Renal cortex interstitium (tissue), 11 donors: ENCODE measurements around the gene PDC. TPM values are rescaled to one million over a fixed set of nuclear protein-coding genes. Genes with fewer than 3 reads are reported as not detected.
A peak's percentile ranks its signal among the peaks of the same experiment; 100 is the strongest.
"Not testable (repeated sequence)": the region's sequence is repeated elsewhere in the genome, so short reads cannot be mapped to it uniquely, and the experiment has no call there.

ENCODE experiments used
- DNase-seq, 11 donors: peaks; one replicate each; pipeline ENCODE4 v3.0.0-alpha.2; 2013; ENCODE audit warnings: low read depth in 9 of 11, low spot score in 4 of 11; ENCODE audit errors: extremely low read depth in 1 of 11
- polyA plus RNA-seq, 3 donors: library from polyadenylated mRNA; unstranded; fragments of 120-200 nt; gene quantifications; one replicate each; pipeline ENCODE4 v1.2.1, GENCODE V29; 2013; ENCODE audit not compliant: insufficient read length in 3 of 3

Gene PDC
- polyA plus RNA-seq, 3 donors: 0.11 to 0.39 (median 0.26) TPM

DNA sequence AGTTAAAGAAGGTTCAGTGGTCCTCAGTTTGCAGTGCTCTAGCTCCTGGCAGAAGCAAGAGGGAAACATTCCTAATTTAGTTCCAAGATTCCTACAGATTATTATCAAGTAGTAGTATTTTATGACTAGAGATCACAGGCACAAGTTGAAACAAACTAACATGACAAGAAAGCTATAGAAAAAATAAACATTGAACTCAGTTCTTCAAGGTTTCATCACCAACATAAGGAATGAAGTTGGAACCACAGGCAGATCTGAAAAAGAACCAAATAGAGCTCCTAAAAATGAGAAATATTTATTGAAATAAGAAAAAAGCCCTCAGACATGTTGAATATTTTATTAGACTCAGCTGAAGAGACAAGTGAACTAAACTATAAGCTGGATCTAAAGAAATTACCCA, 40.6 kb downstream of the PDC start:
- DNase-seq: no peak

DNA sequence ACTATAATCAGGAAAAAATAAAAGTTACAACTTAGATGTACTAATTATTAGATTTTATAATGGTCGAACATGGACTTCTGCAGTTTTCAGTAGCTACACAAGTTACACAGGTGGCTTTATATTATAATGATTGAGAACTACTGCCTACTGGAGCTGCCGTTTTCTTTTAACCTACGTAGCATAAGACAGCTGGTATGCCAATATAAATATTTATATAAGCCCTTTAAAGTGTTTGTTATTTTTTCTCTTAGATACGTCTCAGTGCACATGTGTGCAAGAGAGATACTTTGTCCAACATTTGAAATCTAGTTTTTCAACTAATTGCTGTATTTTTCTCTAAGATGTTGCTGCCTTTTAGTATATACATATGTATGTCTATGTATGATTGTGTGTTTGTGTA, 42.4 kb downstream of the PDC start:
- DNase-seq: no peak

DNA sequence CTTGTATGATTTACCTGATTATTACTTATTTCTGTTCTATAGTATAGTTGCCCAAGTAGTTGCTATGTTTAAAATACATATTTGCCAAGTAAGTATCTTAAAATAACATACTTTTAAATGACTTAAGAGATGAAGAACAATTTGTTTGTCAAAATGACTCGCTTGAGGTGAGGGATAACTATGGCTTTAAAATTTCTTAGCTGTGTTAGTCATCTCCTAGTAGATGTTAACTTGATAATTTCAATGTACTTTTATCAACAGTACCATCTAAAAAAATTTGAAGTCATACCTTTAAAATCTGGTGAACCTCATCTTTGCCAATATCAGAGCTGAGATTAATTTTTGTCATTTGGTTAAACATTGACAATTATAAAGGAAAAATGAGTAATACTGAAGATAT, 47.6 kb downstream of the PDC start:
- no peak for DNase-seq

DNA sequence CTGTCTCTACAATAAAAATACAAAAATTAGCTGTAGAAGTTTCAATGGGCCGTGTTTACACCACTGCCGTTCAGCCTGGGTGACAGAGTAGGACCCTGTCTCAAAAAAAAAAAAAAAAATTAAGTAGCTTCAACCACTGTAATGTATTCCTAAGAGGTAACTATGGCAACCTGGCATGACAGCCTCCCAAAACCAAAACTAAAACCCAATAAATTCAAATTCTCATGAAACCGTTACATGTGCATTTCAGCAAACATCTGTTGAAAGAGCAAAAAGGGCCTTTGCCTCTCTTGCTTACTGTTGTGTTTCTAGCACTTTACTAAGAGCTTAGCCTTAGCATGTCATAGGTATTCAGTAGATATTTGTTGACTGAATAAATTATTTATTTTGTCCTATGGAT, 51.8 kb downstream of the PDC start:
- DNase-seq: no peak

DNA sequence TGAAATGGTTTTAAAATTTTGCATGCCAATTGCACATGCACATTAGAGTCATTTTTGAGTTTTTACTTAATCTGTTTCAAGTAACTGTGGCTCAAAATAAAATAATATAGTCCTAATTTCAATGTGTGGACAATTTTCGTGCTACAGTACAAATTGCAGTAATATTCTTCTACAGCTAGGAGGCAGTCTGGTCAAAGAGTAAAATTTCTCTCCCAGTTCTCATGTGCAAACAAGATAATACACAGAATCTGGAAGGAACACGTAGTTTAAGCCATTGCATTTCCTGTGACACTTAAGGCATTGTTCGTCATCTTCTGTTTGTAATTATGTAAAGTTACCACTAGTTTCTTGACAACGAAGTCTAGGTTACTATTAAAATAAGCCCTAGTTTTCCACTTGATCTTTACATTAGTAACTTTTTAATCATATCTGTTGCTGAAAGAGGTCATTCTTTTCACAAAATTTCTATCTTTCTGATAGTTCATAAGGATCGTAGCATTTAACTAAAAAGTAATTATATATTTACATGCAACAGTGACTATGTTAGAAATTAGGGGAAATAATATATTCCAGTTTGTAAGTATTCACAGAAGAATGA, 56.4 kb downstream of the PDC start:
- DNase-seq: peak in 3 of 11 donors; percentile 5 to 11 (median 6)

DNA sequence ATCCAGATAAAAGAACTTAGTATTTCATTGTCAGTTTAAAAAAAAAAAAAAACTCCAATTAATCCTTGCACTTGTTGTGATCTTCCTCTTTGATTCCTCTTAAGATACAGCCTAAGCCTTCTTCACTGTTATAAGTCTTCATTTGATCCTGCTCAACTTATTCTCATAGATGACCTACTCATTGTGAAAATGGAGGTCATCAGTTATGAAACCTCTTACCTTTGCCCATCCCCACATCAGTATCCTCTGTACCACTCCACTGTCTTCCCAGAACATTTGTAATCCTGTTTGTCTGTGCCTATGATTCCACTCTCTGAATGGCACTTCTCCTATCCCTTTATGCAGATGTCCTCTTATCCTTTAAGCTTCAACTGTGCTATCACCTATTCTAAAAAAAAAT, 57.3 kb downstream of the PDC start:
- no peak for DNase-seq

DNA sequence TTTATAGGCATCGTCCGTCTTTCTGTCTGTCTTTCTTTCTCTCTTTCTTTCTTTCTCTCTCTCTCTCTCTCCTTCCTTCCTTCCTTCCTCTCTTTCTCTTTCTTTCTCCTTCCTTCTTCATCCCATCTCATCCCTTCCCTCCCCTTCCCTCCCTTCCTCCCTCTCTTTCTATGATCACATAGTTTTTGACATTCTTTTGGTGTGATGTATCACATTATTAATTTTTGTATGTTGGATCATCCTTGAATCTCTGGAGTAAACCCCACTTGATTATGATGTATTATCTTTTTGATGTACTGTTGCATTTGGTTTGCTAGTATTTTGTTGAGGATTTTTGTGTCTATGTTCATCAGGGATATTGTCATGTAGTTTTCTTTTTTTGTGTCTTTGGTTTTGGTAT, 59.5 kb downstream of the PDC start:
- DNase-seq: not testable (repeated sequence)

Other genes with a start within 250 kb of the PDC start
- gene PRG4, start 164.8 kb downstream of the PDC start, polyA plus RNA-seq: under 1 TPM; 0.11 to 0.50 (median 0.25) TPM
- gene TPR, start 85.9 kb downstream of the PDC start, polyA plus RNA-seq: 100 to 1,000 TPM; 102 to 113 (median 106) TPM
- gene ODR4, start 85.3 kb downstream of the PDC start, polyA plus RNA-seq: 10 to 100 TPM; 25.5 to 32.4 (median 29.5) TPM
- gene PTGS2, start 219.3 kb upstream of the PDC start, polyA plus RNA-seq: 1 to 10 TPM in 2 of 3 donors, under 1 TPM in 1; 0.53 to 1.4 (median 1.3) TPM